Liver (tissue), 3 donors: ENCODE measurements around the gene TMA7B.

Experiments used
- ATF3 ChIP-seq: IDR thresholded peaks from 2 replicates; pipeline ENCODE4 v1.6.1; 2016; ENCODE audit warnings: antibody characterized with exemption
- CTCF ChIP-seq: fragments of 150-350 bp; IDR thresholded peaks from 2 replicates; pipeline ENCODE4 v1.5.1; 2017; ENCODE audit warnings: improper control_type of control experiment, low read depth, low read length; ENCODE audit not compliant: missing input control
- GABPA ChIP-seq, 2 donors: IDR thresholded peaks in 1 of 2; conservative IDR thresholded peaks in 1 of 2; 2 replicates each; pipeline ENCODE4 v1.6.1; 2016; ENCODE audit warnings: antibody characterized with exemption in 2 of 2, mild to moderate bottlenecking in 1 of 2, moderate library complexity in 1 of 2
- JUND ChIP-seq, 2 donors: IDR thresholded peaks; 2 replicates each; pipeline ENCODE4 v1.6.1; 2016; ENCODE audit warnings: antibody characterized with exemption in 2 of 2
- MAX ChIP-seq: IDR thresholded peaks from 2 replicates; pipeline ENCODE4 v1.6.1; 2016; ENCODE audit warnings: antibody characterized with exemption
- NR2F2 ChIP-seq: IDR thresholded peaks from 2 replicates; pipeline ENCODE4 v1.6.1; 2016; ENCODE audit warnings: antibody characterized with exemption
- RAD21 ChIP-seq, 2 donors: IDR thresholded peaks; 2 replicates each; pipeline ENCODE4 v1.6.1; 2016; ENCODE audit warnings: antibody characterized with exemption in 2 of 2, mild to moderate bottlenecking in 2 of 2
- RXRA ChIP-seq, 2 donors: IDR thresholded peaks; 2 replicates each; pipeline ENCODE4 v1.6.1; 2017 to 2018; ENCODE audit warnings: antibody characterized with exemption in 2 of 2, mild to moderate bottlenecking in 1 of 2
- SP1 ChIP-seq: IDR thresholded peaks from 2 replicates; pipeline ENCODE4 v1.6.1; 2018; ENCODE audit warnings: antibody characterized with exemption, mild to moderate bottlenecking
- TAF1 ChIP-seq: conservative IDR thresholded peaks from 2 replicates; pipeline ENCODE4 v1.6.1; 2016; ENCODE audit warnings: antibody characterized with exemption, mild to moderate bottlenecking
- ZBTB33 ChIP-seq: IDR thresholded peaks from 2 replicates; pipeline ENCODE4 v1.6.1; 2016; ENCODE audit warnings: antibody characterized with exemption
- donor health status: healthy.
- donor health status: healthy.

GRCh38 chr22:39959640-39960447, at the start of gene TMA7B:
- TF ChIP-seq CTCF (no peak), MAX (no peak), RAD21 (IDR thresholded peaks at IDR 0.05) (peak in 1 of 2 donors; percentile 19), ATF3 (no peak), SP1 (no peak), RXRA (IDR thresholded peaks at IDR 0.05) (no peak), NR2F2 (no peak), GABPA (IDR thresholded peaks at IDR 0.05 in 1 of 2, conservative IDR thresholded peaks at IDR 0.05 in 1 of 2) (no peak), TAF1 (no peak), ZBTB33 (no peak), JUND (IDR thresholded peaks at IDR 0.05) (no peak)
